MM.1S (cell line): Measurements from ENCODE around the gene STOX2.

Experiments
- DNase-seq: peaks from one replicate; pipeline ENCODE4 v3.0.0-alpha.2; 2015
- H2AFZ ChIP-seq: fragments of 300-600 bp; sonication (generic); 2 replicates; pipeline ENCODE4 v1.6.0; 2016; ENCODE audit warnings: antibody characterized with exemption, low read length
- H3F3A ChIP-seq: fragments of 300-600 bp; sonication (generic); 2 replicates; pipeline ENCODE4 v1.6.1; 2016; ENCODE audit warnings: mild to moderate bottlenecking, antibody characterized with exemption, low read length, moderate library complexity, mixed read lengths; ENCODE audit not compliant: insufficient read depth
- H3K27ac ChIP-seq: fragments of 300-600 bp; sonication (generic); 2 replicates; pipeline ENCODE4 v1.5.1; 2016; ENCODE audit warnings: mild to moderate bottlenecking, low read length
- H3K27me3 ChIP-seq: fragments of 300-600 bp; sonication (generic); replicated peaks from 2 replicates; pipeline ENCODE4 v1.6.0; 2016; ENCODE audit warnings: low read length; ENCODE audit not compliant: insufficient read depth
- H3K36me3 ChIP-seq: fragments of 300-600 bp; sonication (generic); replicated peaks from 2 replicates; pipeline ENCODE4 v1.6.1; 2016; ENCODE audit warnings: mild to moderate bottlenecking, low read length, mixed read lengths; ENCODE audit not compliant: insufficient read depth
- H3K4me1 ChIP-seq: fragments of 300-600 bp; sonication (generic); 2 replicates; pipeline ENCODE4 v1.6.1; 2016; ENCODE audit warnings: low read length, mixed read lengths
- H3K4me2 ChIP-seq: fragments of 300-600 bp; sonication (generic); 2 replicates; pipeline ENCODE4 v1.6.0; 2016; ENCODE audit warnings: low read depth, low read length
- H3K4me3 ChIP-seq: fragments of 300-600 bp; sonication (generic); 2 replicates; pipeline ENCODE4 v1.5.1; 2016; ENCODE audit warnings: low read length, mixed read lengths
- H3K79me2 ChIP-seq: fragments of 300-600 bp; sonication (generic); 2 replicates; pipeline ENCODE4 v1.6.1; 2016; ENCODE audit warnings: mixed run types, low read length, mixed read lengths
- H3K9ac ChIP-seq: fragments of 300-600 bp; sonication (generic); 2 replicates; pipeline ENCODE4 v1.6.1; 2016; ENCODE audit warnings: low read length, mixed read lengths
- H3K9me2 ChIP-seq: fragments of 300-600 bp; sonication (generic); replicated peaks from 2 replicates; pipeline ENCODE4 v1.6.1; 2016; ENCODE audit warnings: mild to moderate bottlenecking, low read length, mixed read lengths; ENCODE audit not compliant: insufficient read depth
- H3K9me3 ChIP-seq: fragments of 300-600 bp; sonication (generic); replicated peaks from 2 replicates; pipeline ENCODE4 v1.6.1; 2016; ENCODE audit warnings: mild to moderate bottlenecking, low read length, mixed read lengths; ENCODE audit not compliant: insufficient read depth
- H4K20me1 ChIP-seq: fragments of 300-600 bp; sonication (generic); 2 replicates; pipeline ENCODE4 v1.6.1; 2016; ENCODE audit warnings: mild to moderate bottlenecking, low read length, moderate library complexity, mixed read lengths; ENCODE audit not compliant: insufficient read depth
- CTCF ChIP-seq: fragments of 300-600 bp; sonication (generic); IDR thresholded peaks from 2 replicates; pipeline ENCODE4 v1.5.1; 2016; ENCODE audit warnings: antibody characterized with exemption, low read length, mixed read lengths
- EZH2 ChIP-seq: fragments of 300-600 bp; sonication (generic); optimal IDR thresholded peaks from 2 replicates; pipeline ENCODE3; 2017; ENCODE audit warnings: low read depth, mild to moderate bottlenecking, antibody characterized with exemption, low read length, mixed read lengths
- EZH2phosphoT487 ChIP-seq: fragments of 300-600 bp; sonication (generic); IDR thresholded peaks from 2 replicates; pipeline ENCODE4 v1.6.1; 2018; ENCODE audit warnings: antibody characterized with exemption, low read length

Gene STOX2

GRCh38 chr4:183934761-183935160 lies 29.7 kb downstream of the STOX2 start:
- Histone ChIP-seq H3K4me3 (no peak overlapping the region), H3K36me3 (no peaks in the 10 kb centered on the region), H3K4me2 (no peak overlapping the region), H3F3A (no peaks in the 10 kb centered on the region), H4K20me1 (no peaks in the 10 kb centered on the region), H3K9me2 (no peaks in the 10 kb centered on the region), H3K79me2 (no peaks in the 10 kb centered on the region), H3K9ac (no peak overlapping the region), H2AFZ (no peak overlapping the region), H3K4me1 (no peaks in the 10 kb centered on the region), H3K9me3 (no peaks in the 10 kb centered on the region), H3K27me3 (no peaks in the 10 kb centered on the region), H3K27ac (no peak overlapping the region)
- no peak for TF ChIP-seq EZH2phosphoT487
- TF ChIP-seq EZH2: no peak
- TF ChIP-seq CTCF: no peak
- DNase-seq: no peak

GRCh38 chr4:183935355-183936005 lies 30.4 kb downstream of the STOX2 start:
- Histone ChIP-seq H3K9me3 (no peaks in the 10 kb centered on the region), H2AFZ (no peak overlapping the region), H3K79me2 (no peaks in the 10 kb centered on the region), H3K9ac (no peak overlapping the region), H3K9me2 (no peaks in the 10 kb centered on the region), H3K4me2 (no peak overlapping the region), H3K4me3 (no peak overlapping the region), H3K36me3 (no peaks in the 10 kb centered on the region), H3K27ac (no peak overlapping the region), H3K27me3 (no peaks in the 10 kb centered on the region), H3F3A (no peaks in the 10 kb centered on the region), H3K4me1 (no peaks in the 10 kb centered on the region), H4K20me1 (no peaks in the 10 kb centered on the region)
- no peak for DNase-seq
- no peak for TF ChIP-seq EZH2
- no peak for TF ChIP-seq EZH2phosphoT487
- no peak for TF ChIP-seq CTCF

- DNase-seq: no peak
- no peak overlapping the region for H3K4me3 ChIP-seq
- no peaks in the 10 kb centered on the region for H3K9me3 ChIP-seq
- H3K79me2 ChIP-seq: no peaks in the 10 kb centered on the region
- H3F3A ChIP-seq: no peaks in the 10 kb centered on the region
- no peaks in the 10 kb centered on the region for H3K27me3 ChIP-seq
- no peak overlapping the region for H3K4me2 ChIP-seq
- no peaks in the 10 kb centered on the region for H3K36me3 ChIP-seq
- no peak overlapping the region for H3K9ac ChIP-seq
- no peak for TF ChIP-seq EZH2phosphoT487
- H3K27ac ChIP-seq: no peak overlapping the region
- no peak overlapping the region for H2AFZ ChIP-seq
- H3K9me2 ChIP-seq: no peaks in the 10 kb centered on the region
- no peaks in the 10 kb centered on the region for H4K20me1 ChIP-seq
- no peaks in the 10 kb centered on the region for H3K4me1 ChIP-seq
These were observed 30.9 kb downstream of the STOX2 start for GRCh38 chr4:183936047-183936446.

- TF ChIP-seq EZH2 (no peak), CTCF (no peak), EZH2phosphoT487 (no peak)
- Histone ChIP-seq H3K27me3 (no peaks in the 10 kb centered on the region), H4K20me1 (no peaks in the 10 kb centered on the region), H2AFZ (no peak overlapping the region), H3K9ac (no peak overlapping the region), H3K4me2 (no peak overlapping the region), H3K79me2 (no peaks in the 10 kb centered on the region), H3K4me1 (no peaks in the 10 kb centered on the region), H3F3A (no peaks in the 10 kb centered on the region), H3K9me2 (no peaks in the 10 kb centered on the region), H3K9me3 (no peaks in the 10 kb centered on the region), H3K36me3 (no peaks in the 10 kb centered on the region), H3K4me3 (no peak overlapping the region), H3K27ac (no peak overlapping the region)
- DNase-seq: no peak
These were observed 31.7 kb downstream of the STOX2 start for GRCh38 chr4:183936574-183937345.
